ENCODE measurements around the gene MRPS11.
"Not testable (repeated sequence)": the region's sequence is repeated elsewhere in the genome, so short reads cannot be mapped to it uniquely, and the experiment has no call there.

Gene MRPS11

DNA sequence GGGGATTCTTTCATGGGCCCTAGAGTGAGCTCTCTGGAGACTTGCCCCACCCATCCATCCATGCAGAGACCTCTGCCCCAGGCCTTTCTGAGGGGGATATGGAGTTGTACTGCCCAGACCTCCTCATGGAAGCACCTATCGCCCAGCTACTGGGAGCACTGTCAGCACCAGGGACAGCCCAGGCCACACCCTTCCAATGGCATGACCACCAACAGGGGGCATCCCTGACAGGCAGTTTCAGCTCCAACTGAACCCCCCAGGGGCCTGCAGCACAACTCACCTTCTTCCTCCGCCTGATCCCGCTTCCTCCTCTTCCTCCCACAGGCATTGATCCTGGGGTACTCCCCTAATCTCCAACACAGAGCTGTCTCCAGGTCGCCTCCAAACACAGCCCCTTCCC lies 21.8 kb downstream of the MRPS11 start:
- no peak for DNase-seq (ENCODE audit: low read depth, low spot score)

DNA sequence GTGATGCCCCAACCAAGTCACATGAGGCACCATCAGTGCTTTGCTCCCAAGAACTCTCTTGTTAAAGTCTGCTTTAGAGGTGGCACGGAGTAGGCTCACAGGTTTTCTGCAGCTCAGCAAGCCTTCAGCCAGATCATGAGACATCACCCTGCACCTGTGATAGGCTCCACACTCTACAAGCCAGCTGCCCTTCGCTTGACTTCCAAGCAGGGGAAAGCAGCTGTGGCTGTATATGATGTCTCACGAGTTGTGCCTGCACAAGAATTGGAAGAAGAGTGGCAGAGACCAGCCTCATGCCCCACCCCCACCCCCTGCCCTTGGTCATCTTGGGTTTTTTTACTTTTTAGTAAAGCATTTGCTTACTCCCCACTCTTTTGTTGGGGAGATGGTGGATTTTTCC lies 22.5 kb downstream of the MRPS11 start:
- no peak for DNase-seq (ENCODE audit: low read depth, low spot score)

DNA sequence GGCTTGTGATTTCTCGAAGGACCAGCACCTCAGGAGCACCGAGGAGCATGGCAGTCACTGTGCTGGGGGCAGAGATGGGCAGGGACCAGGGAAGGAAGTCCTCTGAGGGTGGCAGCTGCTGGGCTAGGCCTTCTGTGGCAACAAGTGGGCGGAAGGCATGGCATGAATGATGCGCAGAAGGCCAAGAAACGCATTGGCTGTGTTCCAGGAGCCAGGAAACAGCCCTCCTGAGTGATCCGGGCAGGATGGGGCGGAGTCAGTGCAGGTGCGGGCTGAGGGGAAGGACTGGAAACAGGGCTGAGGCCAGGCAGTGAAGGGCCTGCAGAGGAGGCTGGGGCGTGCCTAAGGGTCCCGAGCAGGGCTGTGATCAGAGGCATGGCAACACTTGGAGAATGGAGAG lies 23.6 kb downstream of the MRPS11 start:
- DNase-seq (ENCODE audit: low read depth, low spot score), result no peak

DNA sequence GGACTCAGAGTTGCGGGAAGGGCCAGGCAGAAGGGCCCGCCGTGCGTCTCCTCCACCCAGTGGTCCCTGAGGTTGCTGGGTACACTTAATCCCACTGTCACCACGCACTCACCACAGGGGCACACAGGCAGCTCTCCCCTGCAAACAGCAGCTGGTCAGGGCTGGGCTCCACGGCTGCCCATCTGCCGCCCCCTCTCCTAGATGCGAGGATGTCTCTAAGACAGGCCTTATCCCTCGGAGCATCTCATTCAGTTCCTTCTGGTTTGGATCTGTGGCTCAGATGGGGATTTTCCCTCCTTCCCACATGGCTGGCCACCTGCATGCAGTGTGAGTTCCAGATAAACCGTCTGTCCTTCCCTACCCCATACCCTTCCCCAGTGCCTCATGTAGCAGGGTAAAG lies 26.3 kb downstream of the MRPS11 start:
- DNase-seq (ENCODE audit: low read depth, low spot score), result no peak

GRCh38 chr15:88497109-88497765 lies 29.7 kb downstream of the MRPS11 start:
- no peak for DNase-seq (ENCODE audit: low read depth, low spot score)

DNA sequence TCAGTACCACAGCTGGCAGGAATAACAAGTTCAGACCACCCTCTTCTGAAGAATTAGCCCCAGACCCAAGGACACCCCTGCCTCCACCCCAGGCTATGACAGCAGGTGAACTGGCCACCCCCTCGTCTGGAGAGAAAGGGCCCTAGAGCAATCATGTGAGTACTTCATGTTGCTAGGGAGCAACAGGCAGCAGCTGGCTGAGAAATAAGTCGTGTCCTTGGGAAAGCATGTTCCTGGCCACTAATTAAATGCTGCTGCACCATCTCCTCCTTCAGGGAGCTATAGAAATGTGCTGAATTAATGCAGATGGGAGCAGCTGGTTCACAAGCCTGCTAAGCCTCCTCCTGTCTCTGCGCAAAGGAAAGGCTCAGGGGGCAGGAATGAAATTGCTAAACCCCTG lies 31.5 kb downstream of the MRPS11 start:
- DNase-seq (ENCODE audit: low read depth, low spot score), result no peak

DNA sequence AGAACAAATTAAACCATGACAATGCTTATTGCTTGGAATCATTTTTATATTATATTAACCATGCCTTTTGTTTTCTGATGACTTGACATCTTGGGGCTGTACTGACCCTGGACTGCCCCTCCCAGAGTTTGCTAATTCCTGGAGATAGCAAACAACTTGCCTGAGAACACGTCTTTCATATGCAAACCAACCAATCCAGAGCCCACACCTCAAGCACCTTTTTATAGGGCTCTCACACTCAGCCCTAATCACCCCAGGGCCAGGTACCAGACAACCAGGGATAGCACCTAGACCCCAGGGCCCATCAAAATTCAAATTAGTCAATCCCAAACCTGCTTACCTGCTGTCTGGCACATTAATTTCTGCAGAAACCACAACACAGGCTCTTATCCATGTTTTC lies 36.9 kb downstream of the MRPS11 start:
- no peak for DNase-seq (ENCODE audit: low read depth, low spot score)

GRCh38 chr15:88505721-88506120 lies 38.2 kb downstream of the MRPS11 start:
- no peak for DNase-seq (ENCODE audit: low read depth, low spot score)

GRCh38 chr15:88506628-88507027 lies 39.1 kb downstream of the MRPS11 start:
- DNase-seq (ENCODE audit: low read depth, low spot score), result no peak

- DNase-seq (ENCODE audit: low read depth, low spot score), result no peak
Measured at GRCh38 chr15:88509321-88509720, 41.8 kb downstream of the MRPS11 start.

DNA sequence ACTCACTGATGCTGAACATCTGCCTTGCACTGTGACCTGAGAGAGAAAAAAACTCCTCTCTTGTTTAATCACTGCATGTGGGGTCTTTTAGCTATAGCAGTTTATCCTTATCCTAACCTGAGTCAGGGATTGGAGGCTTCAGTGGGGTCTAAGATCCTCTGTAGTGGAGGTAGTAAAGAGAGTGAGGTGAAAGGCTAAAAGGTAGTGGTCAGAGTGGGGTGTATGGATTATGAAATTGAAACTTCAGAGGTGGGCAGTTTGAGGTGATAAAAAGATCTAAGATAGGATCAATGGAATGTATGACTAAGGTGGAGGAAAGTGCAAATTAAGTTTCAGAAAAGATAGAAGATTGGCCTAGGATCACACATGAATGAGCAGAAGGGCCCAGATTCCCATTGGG lies 42.5 kb downstream of the MRPS11 start:
- DNase-seq (ENCODE audit: low read depth, low spot score), result no peak

DNA sequence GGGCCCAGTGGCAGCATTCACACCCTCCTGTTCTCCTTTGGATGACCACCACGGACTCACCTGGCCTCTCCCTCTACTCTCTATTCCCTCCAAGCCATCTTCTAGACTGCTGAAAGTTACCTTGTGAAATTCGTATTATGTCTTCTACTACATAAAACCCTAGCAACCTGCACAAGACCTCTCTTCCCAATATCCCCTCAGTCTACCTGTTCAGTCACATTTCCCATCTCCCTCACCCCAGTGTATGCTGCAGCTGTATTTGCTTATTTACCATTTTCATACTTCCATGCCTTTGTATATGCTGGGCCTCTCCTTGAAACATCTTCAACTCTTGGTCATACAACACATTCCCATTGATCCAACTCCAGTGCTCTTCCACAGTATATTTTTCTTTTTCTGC lies 43.7 kb downstream of the MRPS11 start:
- no peak for DNase-seq (ENCODE audit: low read depth, low spot score)

DNA sequence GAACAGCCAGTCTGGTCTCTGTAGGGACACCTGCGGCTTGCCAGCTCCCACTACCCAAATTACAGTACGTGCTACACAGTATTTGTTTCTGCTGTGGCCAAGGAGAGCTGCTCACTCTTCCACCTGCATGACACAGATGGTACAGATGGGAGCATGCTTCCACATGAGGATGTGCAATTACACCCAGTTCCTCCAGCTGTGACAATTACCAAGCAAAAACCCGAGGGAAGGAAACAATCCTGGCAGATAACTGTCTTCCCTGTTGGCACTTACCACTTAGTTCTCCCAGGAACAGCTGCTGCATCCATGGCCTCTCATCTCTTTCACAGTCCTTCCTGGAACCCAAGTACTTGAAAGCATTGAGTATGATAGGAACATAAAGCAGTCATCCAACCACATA lies 44.6 kb downstream of the MRPS11 start:
- DNase-seq (ENCODE audit: low read depth, low spot score), result no peak

- DNase-seq (ENCODE audit: low read depth, low spot score), result no peak
Measured at GRCh38 chr15:88512601-88513000, 45.1 kb downstream of the MRPS11 start.

DNA sequence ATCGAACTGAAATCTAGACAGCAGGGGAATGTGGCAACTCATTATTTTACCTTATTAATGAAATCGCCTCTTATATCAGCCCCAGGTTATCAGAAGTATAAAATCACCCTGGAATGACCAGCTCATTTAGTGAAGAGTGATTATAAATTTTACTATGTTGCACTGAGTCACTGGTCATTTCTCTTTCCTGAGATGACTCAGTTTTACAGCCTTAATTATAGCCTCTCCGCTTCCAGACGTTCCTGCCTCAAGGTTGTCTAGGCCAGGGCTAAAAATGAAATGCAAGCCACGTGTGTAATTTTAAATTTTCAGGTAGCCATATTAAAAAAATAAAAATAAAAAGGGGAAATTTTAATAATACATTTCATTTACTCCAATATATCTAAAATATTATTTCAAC lies 45.7 kb downstream of the MRPS11 start:
- no peak for DNase-seq (ENCODE audit: low read depth, low spot score)

DNA sequence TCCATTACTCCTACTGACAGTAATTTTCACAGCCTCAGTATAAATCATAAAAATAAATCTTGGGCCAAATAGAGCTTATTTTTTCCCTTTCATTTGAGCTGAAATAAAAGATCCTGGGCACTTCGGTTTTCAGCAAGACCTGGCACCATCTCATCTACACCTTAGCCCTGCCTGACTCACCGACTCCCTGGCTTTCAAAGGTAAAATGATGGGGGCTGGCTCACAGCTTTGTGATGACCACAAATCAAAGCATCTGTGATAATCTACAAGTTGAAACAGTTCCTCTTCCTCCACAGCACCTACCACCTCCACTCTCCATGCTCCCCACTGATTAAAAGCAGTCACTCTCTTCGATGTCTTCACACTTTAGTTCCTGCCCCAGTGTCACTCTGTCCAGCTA lies 51.4 kb downstream of the MRPS11 start:
- no peak for DNase-seq (ENCODE audit: low read depth, low spot score)

DNA sequence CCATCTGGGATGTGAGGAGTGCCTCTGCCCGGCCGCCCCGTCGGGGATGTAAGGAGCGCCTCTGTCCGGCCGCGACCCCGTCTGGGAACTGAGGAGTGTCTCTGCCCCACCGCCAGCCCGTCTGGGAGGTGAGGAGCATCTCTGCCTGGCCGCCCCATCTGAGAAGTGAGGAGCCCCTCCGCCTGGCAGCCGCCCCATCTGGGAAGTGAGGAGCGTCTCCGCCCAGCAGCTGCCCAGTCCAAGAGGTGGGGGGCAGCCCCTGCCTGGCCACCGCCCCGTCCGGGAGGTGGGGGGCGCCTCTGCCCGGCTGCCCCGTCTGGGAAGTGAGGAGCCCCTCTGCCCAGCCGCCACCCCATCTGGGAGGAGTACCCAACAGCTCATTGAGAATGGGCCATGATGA lies 56.6 kb downstream of the MRPS11 start:
- DNase-seq (ENCODE audit: low read depth, low spot score), result not testable (repeated sequence)

DNA sequence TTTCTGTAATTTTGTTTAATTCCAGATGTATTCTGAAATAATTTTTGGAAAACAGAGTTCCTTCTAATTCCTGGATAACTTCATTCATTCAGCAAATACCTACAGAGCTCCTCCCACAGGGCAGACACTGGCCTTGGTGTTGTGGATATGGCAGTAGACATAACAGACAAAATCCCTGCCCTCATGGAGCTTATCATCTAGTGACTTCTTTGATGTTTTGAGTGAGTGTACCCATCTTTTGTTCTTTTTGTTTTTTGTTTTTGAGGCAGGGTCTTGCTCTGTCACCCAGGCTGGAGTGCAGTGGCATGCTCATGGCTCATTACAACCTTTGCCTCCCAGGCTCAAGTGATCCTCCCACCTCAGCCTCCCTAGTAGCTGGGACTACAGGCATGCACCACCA lies 57.9 kb downstream of the MRPS11 start:
- no peak for DNase-seq (ENCODE audit: low read depth, low spot score)

DNA sequence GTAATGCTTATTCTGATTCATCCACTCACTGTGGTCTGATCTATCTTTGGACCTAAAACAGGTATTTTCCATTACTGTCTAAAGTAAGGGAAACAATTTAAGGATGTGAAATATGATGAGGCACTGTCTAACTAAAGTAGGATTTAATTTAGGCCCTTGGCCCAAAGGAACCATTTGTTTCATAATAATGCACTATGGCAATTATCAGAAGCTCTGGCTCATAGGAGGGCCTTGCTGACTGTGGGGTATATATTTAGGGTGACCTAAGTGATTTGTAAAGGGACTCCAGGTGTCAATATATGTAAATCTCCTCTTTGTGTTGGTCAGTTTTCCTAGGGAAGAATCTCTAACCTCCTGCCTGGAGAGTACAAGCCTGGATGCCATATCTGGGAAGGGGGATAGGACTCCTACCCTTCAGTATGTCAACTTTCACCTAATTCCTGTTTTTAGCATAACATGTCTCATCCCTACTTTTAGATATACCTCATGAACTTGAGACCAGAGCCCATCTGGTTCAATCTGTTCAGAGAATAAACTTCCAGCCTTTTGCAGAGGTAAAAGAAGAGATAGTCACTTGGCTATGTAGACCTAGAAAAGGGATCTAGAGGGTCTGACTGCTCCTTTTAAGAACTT lies 58.9 kb downstream of the MRPS11 start:
- no peak for DNase-seq (ENCODE audit: low read depth, low spot score)

- no peak for DNase-seq (ENCODE audit: low read depth, low spot score)
Measured at GRCh38 chr15:88529021-88529630, 61.6 kb downstream of the MRPS11 start.
